HEK293 (cell line): ENCODE data around the gene PROB1.
A peak's percentile ranks its signal among the peaks of the same experiment; 100 is the strongest.

ENCODE experiments used
- CTCF ChIA-PET: fragments of 350-600 bp; formaldehyde crosslinking; extraction: SDS; loops from one replicate; lab custom pipeline; 2021; ENCODE audit warnings: antibody characterized with exemption; lab: Yijun Ruan, JAX
- POLR2A ChIA-PET: fragments of 300-600 bp; formaldehyde crosslinking; extraction: SDS; loops from one replicate; lab custom pipeline; 2020; ENCODE audit warnings: antibody characterized with exemption, inconsistent platforms; lab: Yijun Ruan, JAX
- H3K27ac ChIP-seq: fragments of 200-500 bp; sonication (Bioruptor generic); 2 replicates; pipeline ENCODE4 v1.5.1; 2014; ENCODE audit warnings: low read depth, low read length, control low read depth, inconsistent platforms; ENCODE audit errors: extremely low read depth
- H3K36me3 ChIP-seq, 2 experiments: fragments of 200-500 bp in 1 of 2; sonication (Bioruptor generic) in 1 of 2; 1 replicate in 1 of 2; 2 replicates in 1 of 2; pipeline ENCODE4 v1.5.1; 2014 to 2017; ENCODE audit warnings: inconsistent platforms in 2 of 2, low read length in 2 of 2; ENCODE audit not compliant: control insufficient read depth in 2 of 2, insufficient read depth in 1 of 2
- H3K4me1 ChIP-seq: fragments of 200-500 bp; sonication (Bioruptor generic); 2 replicates; pipeline ENCODE4 v1.5.1; 2014; ENCODE audit warnings: mild to moderate bottlenecking, low read length, inconsistent platforms; ENCODE audit not compliant: control insufficient read depth, insufficient read depth
- H3K4me3 ChIP-seq: 2 replicates; pipeline ENCODE4 v1.5.1; 2011; ENCODE audit warnings: low read depth, mild to moderate bottlenecking, control low read depth, low read length, moderate library complexity
- H3K9me3 ChIP-seq: fragments of 200-500 bp; sonication (Bioruptor generic); 2 replicates; pipeline ENCODE4 v1.5.1; 2014; ENCODE audit warnings: low read depth, low read length, inconsistent platforms; ENCODE audit not compliant: control insufficient read depth, insufficient read depth
- HOXD13 ChIP-seq: sonication (generic); formaldehyde crosslinking; IDR thresholded peaks from 2 replicates; pipeline ENCODE4 v1.8.0; 2022; ENCODE audit warnings: missing genetic modification reagents, borderline replicate concordance
- KLF17 ChIP-seq: fragments of 450-650 bp; formaldehyde crosslinking; IDR thresholded peaks from 2 replicates; pipeline ENCODE4 v1.5.1; 2016; ENCODE audit warnings: missing biosample characterization, missing genetic modification characterization
- PRDM2 ChIP-seq: fragments of 450-650 bp; formaldehyde crosslinking; IDR thresholded peaks from 2 replicates; pipeline ENCODE4 v1.5.1; 2016; ENCODE audit warnings: missing biosample characterization, missing genetic modification characterization, borderline replicate concordance
- SETDB1 ChIP-seq: IDR thresholded peaks from one replicate; pipeline ENCODE4 v1.6.1; 2017; ENCODE audit warnings: mild to moderate bottlenecking, low read length, moderate library complexity, mixed read lengths; ENCODE audit not compliant: insufficient read length
- SP2 ChIP-seq: fragments of 450-650 bp; formaldehyde crosslinking; IDR thresholded peaks from 2 replicates; pipeline ENCODE4 v1.5.1; 2016; ENCODE audit warnings: missing biosample characterization, missing genetic modification characterization
- WT1 ChIP-seq: fragments of 450-650 bp; formaldehyde crosslinking; IDR thresholded peaks from 2 replicates; pipeline ENCODE4 v1.5.1; 2016; ENCODE audit warnings: missing biosample characterization, missing genetic modification characterization
- ZNF133 ChIP-seq: fragments of 450-650 bp; formaldehyde crosslinking; IDR thresholded peaks from 2 replicates; pipeline ENCODE4 v1.5.1; 2016; ENCODE audit warnings: missing biosample characterization, missing genetic modification characterization
- ZNF146 ChIP-seq: fragments of 450-650 bp; formaldehyde crosslinking; IDR thresholded peaks from 2 replicates; pipeline ENCODE4 v1.5.1; 2016; ENCODE audit warnings: missing biosample characterization, missing genetic modification characterization
- ZNF174 ChIP-seq: fragments of 450-650 bp; formaldehyde crosslinking; IDR thresholded peaks from 2 replicates; pipeline ENCODE4 v1.5.0; 2017; ENCODE audit warnings: missing biosample characterization, mild to moderate bottlenecking, missing genetic modification characterization
- ZNF311 ChIP-seq: fragments of 450-650 bp; formaldehyde crosslinking; IDR thresholded peaks from 2 replicates; pipeline ENCODE4 v1.5.1; 2017; ENCODE audit warnings: missing biosample characterization, missing genetic modification characterization, borderline replicate concordance
- ZNF366 ChIP-seq: fragments of 450-650 bp; formaldehyde crosslinking; conservative IDR thresholded peaks from 2 replicates; pipeline ENCODE4 v1.5.1; 2016; ENCODE audit warnings: missing biosample characterization, missing genetic modification characterization
- ZNF692 ChIP-seq: fragments of 450-650 bp; formaldehyde crosslinking; IDR thresholded peaks from 2 replicates; pipeline ENCODE4 v1.5.1; 2016; ENCODE audit warnings: missing biosample characterization, missing genetic modification characterization
- ZNF704 ChIP-seq: fragments of 450-650 bp; formaldehyde crosslinking; IDR thresholded peaks from 2 replicates; pipeline ENCODE4 v1.5.1; 2016; ENCODE audit warnings: missing biosample characterization, missing genetic modification characterization
- ZNF777 ChIP-seq: fragments of 450-650 bp; formaldehyde crosslinking; IDR thresholded peaks from 2 replicates; pipeline ENCODE4 v1.5.1; 2017; ENCODE audit warnings: missing biosample characterization, missing genetic modification characterization, borderline replicate concordance
- ZNF837 ChIP-seq: fragments of 450-650 bp; formaldehyde crosslinking; IDR thresholded peaks from 2 replicates; pipeline ENCODE4 v1.5.1; 2016; ENCODE audit warnings: missing biosample characterization, missing genetic modification characterization

PROB1 gene

GRCh38 chr5:139383275-139383992 lies 11.5 kb downstream of the PROB1 start, which contains the start of gene SLC23A1 (continued):
- TF ChIP-seq PRDM2 (tag by site-specific recombination) (no peak), KLF17 (tag by site-specific recombination) (no peak), WT1 (no peak), ZNF146 (no peak), ZNF366 (tag by site-specific recombination) (no peak), ZNF704 (tag by site-specific recombination) (no peak), SETDB1 (no peak), ZNF174 (0 out of 2 replicates have a peak, but pooled peaks have one; percentile 75)

GRCh38 chr5:139382807-139383206 lies 12.1 kb downstream of the PROB1 start:
- H3K36me3 ChIP-seq = no peaks in the 10 kb centered on the region
- H3K4me1 ChIP-seq = no peaks in the 10 kb centered on the region
- no peak overlapping the region for H3K4me3 ChIP-seq
- no peak overlapping the region for H3K27ac ChIP-seq
- TF ChIP-seq ZNF133 (tag by site-specific recombination) (no peak), ZNF837 (tag by site-specific recombination) (no peak), ZNF777 (tag by site-specific recombination) (no peak), ZNF692 (tag by site-specific recombination) (no peak), HOXD13 (CRISPR knock-in tag) (no peak), ZNF311 (no peak), SP2 (tag by site-specific recombination) (no peak)
- no peaks in the 10 kb centered on the region for H3K9me3 ChIP-seq
- POLR2A ChIA-PET = interaction anchor here (0.7 kb wide), 1 partner anchor 33 kb away, joined by 5 read pairs; no protein-coding TSS in a partner anchor
- CTCF ChIA-PET = interaction anchor here (1.0 kb wide), 1 partner anchor 17 kb away, joined by 3 read pairs; no protein-coding TSS in a partner anchor
